Thyroid gland (tissue), 4 donors: ENCODE data around the gene DNAJB1.

Experiments used
- POLR2A ChIP-seq, 2 donors: fragments of 450-650 bp; IDR thresholded peaks; one replicate each; pipeline ENCODE4 v1.6.1; 2017; ENCODE audit warnings: antibody characterized with exemption in 2 of 2, mild to moderate bottlenecking in 2 of 2, moderate library complexity in 1 of 2
- TF ChIP-seq, protein P1 (sequence below), 6 experiments: fragments of 200-600 bp in 3 of 6; fragments of 450-650 bp in 3 of 6; sonication (generic) in 3 of 6; IDR thresholded peaks; one replicate each; pipeline ENCODE4 v1.5.1; 2016 to 2019; ENCODE audit warnings: antibody characterized with exemption in 6 of 6, mild to moderate bottlenecking in 2 of 6, inconsistent platforms in 1 of 6, moderate library complexity in 1 of 6

DNA sequence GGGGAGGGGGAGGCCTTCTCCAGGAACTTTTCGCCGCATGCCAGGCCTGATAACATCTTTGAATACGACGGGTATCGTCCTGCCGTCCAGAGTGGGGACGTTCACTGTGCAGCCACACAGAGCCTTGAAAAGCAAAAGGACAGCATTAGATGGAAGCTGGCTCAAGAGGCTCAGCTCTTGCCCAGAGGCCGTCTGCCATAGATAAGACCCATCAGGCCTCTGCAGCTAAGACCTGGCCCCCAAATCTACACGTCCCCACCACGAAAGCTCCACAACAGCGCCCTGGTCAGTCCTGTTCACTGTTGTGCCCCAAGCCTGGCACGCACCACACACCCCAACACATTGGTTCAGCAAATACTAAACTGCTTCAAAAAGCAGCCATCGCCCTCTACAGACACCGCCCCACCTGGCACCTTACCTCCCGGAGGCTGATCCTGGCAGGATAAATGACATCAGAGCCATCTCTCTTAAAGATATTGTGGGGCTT, 2.1 kb downstream of the DNAJB1 start:
- TF ChIP-seq, protein P1, sequence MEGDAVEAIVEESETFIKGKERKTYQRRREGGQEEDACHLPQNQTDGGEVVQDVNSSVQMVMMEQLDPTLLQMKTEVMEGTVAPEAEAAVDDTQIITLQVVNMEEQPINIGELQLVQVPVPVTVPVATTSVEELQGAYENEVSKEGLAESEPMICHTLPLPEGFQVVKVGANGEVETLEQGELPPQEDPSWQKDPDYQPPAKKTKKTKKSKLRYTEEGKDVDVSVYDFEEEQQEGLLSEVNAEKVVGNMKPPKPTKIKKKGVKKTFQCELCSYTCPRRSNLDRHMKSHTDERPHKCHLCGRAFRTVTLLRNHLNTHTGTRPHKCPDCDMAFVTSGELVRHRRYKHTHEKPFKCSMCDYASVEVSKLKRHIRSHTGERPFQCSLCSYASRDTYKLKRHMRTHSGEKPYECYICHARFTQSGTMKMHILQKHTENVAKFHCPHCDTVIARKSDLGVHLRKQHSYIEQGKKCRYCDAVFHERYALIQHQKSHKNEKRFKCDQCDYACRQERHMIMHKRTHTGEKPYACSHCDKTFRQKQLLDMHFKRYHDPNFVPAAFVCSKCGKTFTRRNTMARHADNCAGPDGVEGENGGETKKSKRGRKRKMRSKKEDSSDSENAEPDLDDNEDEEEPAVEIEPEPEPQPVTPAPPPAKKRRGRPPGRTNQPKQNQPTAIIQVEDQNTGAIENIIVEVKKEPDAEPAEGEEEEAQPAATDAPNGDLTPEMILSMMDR (IDR thresholded peaks at IDR 0.05): no peak
- TF ChIP-seq POLR2A (IDR thresholded peaks at IDR 0.05): no peak
